Activated T-helper 2 cell treated with anti-CD3 and anti-CD28 coated beads, Interferon-gamma antibody, Interleukin-2, Interleukin-4, amounts not matched to agents 10 μg/mL and 5 μg/mL and 100 μg/mL, durations not matched to agents 14 hours and 24 hours and 36 hours (primary cell): ENCODE results near the gene ISCA1. TPM values are rescaled to one million over a fixed set of nuclear protein-coding genes. Genes with fewer than 3 reads are reported as not detected.
"Not testable (repeated sequence)": the region's sequence is repeated elsewhere in the genome, so short reads cannot be mapped to it uniquely, and the experiment has no call there.

Experiments used
- DNase-seq: peaks from one replicate; pipeline ENCODE4 v3.0.0; 2021; ENCODE audit warnings: low spot score
- H3K27ac Mint-ChIP-seq: one replicate; pipeline ENCODE4 v1.8.0; 2021; ENCODE audit warnings: mixed read lengths
- H3K27me3 Mint-ChIP-seq: one replicate; pipeline ENCODE4 v1.8.0; 2021; ENCODE audit warnings: low read depth, mixed read lengths
- H3K36me3 Mint-ChIP-seq: one replicate; pipeline ENCODE4 v1.8.0; 2021; ENCODE audit warnings: low read depth, mixed read lengths
- H3K4me1 Mint-ChIP-seq: one replicate; pipeline ENCODE4 v1.8.0; 2021; ENCODE audit warnings: low read depth, mixed read lengths
- H3K4me3 Mint-ChIP-seq: one replicate; pipeline ENCODE4 v1.8.0; 2021; ENCODE audit warnings: low read depth, mild to moderate bottlenecking, moderate library complexity, mixed read lengths
- H3K9me3 Mint-ChIP-seq: one replicate; pipeline ENCODE4 v1.8.0; 2021; ENCODE audit warnings: mixed read lengths
- intact Hi-C: fragments of 100-400 bp; cut with micrococcal nuclease; formaldehyde crosslinking; loops from one replicate; pipeline ENCODE4 v1.15.1; 2023
- total RNA-seq: library from RNA; stranded (reverse); gene quantifications from 2 replicates; pipeline ENCODE4 v1.2.3, GENCODE V29; 2022

The ISCA1 gene
- total RNA-seq, result 28.5 and 28.9 TPM in 2 replicates

DNA sequence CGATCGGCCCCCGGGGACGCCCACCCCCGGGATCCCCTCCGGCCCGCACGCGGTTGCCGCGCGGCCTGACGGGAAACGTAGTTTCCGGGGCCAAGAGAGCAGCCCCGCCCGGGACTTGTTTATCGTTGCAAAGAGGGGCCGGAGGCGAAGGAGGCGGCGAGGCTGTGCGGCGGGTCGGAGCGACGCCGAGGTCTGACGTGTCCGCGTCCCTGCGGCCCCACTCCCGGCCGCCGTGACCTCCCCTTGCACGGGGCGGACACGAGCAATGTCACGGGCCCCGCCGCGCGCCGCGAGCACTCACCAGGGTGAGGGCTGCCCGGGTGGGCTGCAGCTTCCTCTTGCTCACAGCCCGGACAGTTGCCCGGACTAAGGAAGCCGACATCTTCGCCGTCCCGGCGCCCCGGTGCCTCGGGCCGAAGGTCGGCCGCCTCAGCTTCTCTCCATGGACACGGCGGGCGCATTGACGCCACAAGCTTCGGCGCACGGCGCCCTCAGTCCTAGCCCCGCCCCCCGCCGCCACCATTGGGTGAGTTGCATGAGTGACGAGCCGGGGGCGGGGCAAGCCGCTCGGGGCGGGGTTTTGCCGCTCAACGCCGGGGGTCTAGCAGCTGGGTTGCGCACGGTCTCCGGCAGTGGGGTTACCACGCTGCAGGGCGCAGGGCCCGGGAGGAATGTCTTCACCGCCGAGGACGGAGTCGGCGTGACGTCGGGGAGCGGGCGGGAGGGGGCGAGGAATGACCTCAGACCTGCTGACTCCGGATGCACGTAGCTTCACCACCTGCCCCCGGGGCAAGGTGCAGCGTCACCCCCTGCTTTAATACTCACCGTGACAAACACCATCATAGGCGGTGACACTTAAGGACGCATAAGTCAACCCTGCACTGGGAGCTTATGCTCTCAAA is at the start of gene ISCA1:
Gene ISCA1, minus strand, starts transcription at position 462 of the 902 bp plus-strand sequence. Its CDS starts 80 bp downstream, at position 382.
- H3K9me3 Mint-ChIP-seq, result no peaks in the 10 kb centered on the region
- DNase-seq, result peak; percentile 92
- H3K27ac Mint-ChIP-seq, result peak within 1 kb of the TSS; percentile 99
- H3K4me1 Mint-ChIP-seq, result peaks cover 36% of the 10 kb centered on the region
- intact Hi-C loops, result loop anchor here (1.0 to 2.0 kb wide), 5 partner anchors 20 to 540 kb away; partner anchors contain the start of genes GOLM1, NAA35 and TUT7
- H3K27me3 Mint-ChIP-seq, result no peaks in the 10 kb centered on the region
- peaks cover 37% of the 10 kb centered on the region for H3K36me3 Mint-ChIP-seq
- peak within 1 kb of the TSS; percentile 95 for H3K4me3 Mint-ChIP-seq

DNA sequence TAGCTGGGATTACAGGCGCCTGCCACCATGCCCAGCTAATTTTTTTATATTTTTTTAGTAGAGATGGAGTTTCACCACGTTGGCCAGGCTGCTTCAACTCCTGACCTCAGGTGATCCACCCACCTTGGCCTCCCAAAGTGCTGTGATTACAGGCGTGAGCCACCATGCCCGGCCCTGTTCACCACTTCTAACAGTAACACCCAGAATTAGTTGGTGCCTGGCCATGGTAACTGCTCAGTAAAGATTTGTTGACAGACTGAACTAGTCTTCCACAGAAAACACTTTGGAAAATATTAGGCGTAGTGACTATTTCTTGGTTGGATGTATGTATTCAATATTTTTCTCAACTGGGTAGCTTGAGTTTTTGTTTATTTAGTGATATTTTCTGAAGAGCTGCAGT is 47.8 kb upstream of the ISCA1 start:
- Mint-ChIP-seq H3K4me1 (peaks cover 15% of the 10 kb centered on the region), H3K4me3 (no peak overlapping the region), H3K27me3 (no peaks in the 10 kb centered on the region), H3K27ac (no peak overlapping the region), H3K9me3 (peaks cover 6% of the 10 kb centered on the region), H3K36me3 (peaks cover 80% of the 10 kb centered on the region)
- no peak for DNase-seq
- intact Hi-C loops, result no loop called here

DNA sequence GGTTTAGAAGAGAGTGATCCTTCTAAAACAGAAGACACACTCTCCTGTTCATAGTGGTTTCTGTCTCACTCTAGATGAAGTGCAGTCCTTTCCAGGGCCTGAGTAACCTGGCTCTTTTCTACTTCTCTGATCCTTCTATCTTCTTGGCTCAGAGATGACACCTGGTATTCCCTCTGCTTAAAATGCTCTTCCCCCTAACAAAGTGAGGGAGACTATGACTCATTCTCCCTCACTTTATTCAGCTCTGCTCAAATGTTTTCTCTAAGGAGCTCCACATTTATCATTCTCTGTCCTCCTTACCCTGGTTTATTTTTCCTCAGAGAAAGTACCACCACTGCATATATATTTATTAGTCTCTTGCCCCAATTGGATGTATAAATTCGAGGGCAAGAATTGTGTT is 47.3 kb upstream of the ISCA1 start:
- Mint-ChIP-seq H3K4me1 (peaks cover 13% of the 10 kb centered on the region), H3K4me3 (no peak overlapping the region), H3K27ac (no peak overlapping the region), H3K27me3 (no peaks in the 10 kb centered on the region), H3K36me3 (peaks cover 80% of the 10 kb centered on the region), H3K9me3 (peaks cover 6% of the 10 kb centered on the region)
- DNase-seq, result no peak
- intact Hi-C loops, result no loop called here

DNA sequence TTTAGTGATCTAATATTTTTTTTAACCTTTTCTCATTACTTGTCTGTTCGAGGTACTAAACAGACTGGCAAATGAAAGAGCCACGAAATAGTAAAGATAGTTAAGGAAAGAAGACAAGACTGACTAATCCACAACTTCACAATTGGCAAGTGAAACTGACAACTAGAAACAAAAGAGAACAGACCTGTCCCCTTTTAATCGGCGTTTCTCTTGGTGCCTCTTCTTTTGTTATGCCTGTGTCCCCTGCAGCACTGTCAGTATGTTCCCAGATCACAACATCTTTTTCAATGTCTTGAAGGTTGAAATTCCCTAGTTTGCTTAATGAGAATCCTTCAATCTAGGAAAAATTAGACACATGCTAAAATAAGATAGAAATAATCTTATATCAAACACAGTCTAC is 45.8 kb upstream of the ISCA1 start:
- Mint-ChIP-seq H3K27me3 (no peaks in the 10 kb centered on the region), H3K4me3 (no peak overlapping the region), H3K27ac (no peak overlapping the region), H3K4me1 (peaks cover 14% of the 10 kb centered on the region), H3K9me3 (peaks cover 6% of the 10 kb centered on the region), H3K36me3 (peaks cover 80% of the 10 kb centered on the region)
- no peak for DNase-seq
- intact Hi-C loops, result no loop called here

DNA sequence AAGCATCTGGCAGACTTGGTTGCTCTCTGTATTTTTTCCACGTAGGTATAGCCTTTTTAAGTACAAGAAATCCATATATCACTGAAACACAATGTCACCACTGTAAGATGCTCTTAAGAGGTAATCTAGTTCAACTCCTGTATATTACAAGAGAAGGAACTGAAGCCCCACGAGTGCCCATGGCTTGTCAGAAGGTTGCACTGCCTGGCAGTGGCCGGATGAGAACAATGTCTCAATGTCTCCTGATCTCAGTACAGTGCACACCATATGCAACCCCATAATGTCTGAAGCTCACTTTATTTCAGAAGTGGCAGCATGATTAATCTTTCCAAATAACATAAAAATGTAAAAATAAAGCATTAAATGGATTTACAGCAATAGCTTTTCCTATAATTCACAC is 44.2 kb upstream of the ISCA1 start:
- intact Hi-C loops, result no loop called here
- H3K27ac Mint-ChIP-seq, result no peak overlapping the region
- H3K27me3 Mint-ChIP-seq, result no peaks in the 10 kb centered on the region
- no peaks in the 10 kb centered on the region for H3K9me3 Mint-ChIP-seq
- no peak for DNase-seq
- peaks cover 77% of the 10 kb centered on the region for H3K36me3 Mint-ChIP-seq
- H3K4me1 Mint-ChIP-seq, result peaks cover 9% of the 10 kb centered on the region
- no peak overlapping the region for H3K4me3 Mint-ChIP-seq

DNA sequence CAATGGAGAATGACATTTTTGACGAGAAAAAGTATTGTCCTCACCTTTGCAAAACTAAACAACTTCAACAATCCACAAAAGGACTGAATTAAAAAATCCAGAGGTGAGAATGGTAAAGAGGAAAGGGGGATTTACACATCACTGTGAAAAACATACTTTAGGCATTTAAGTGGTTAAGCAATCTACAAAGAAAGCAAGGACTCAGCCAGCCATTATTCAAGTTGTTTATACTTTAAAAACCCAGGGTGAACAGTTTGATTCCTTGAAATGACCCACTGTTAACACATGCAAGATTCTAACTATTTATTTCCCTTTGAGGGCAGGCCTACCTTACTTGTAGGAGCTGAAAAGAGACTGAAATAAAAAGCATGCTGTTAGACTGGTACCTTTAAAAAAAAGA is 42.6 kb upstream of the ISCA1 start:
- no peaks in the 10 kb centered on the region for H3K27me3 Mint-ChIP-seq

DNA sequence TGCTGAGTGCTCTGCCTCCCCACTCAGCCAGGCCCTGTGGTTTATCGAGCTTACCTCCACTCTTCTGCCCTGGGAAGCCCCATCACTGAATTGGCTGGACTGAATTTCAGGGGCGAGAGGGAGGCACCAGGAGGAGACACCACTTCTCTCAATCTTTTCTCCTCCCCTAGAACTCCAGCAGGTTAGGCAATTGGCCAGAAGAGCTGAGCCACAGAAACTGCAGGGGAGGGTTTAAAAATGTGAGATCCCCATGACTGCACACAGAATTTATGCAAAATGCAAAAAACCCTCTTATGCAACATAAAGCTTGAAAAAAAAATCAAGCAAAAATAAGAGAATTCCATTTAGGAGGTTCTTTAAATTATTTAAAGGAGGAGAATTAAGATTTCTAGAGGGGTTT is 42.0 kb upstream of the ISCA1 start:
- intact Hi-C loops, result no loop called here
- Mint-ChIP-seq H3K27ac (no peak overlapping the region), H3K36me3 (peaks cover 84% of the 10 kb centered on the region), H3K4me3 (no peak overlapping the region), H3K27me3 (no peaks in the 10 kb centered on the region), H3K4me1 (peaks cover 9% of the 10 kb centered on the region), H3K9me3 (no peaks in the 10 kb centered on the region)
- DNase-seq, result no peak

More for the DNA sequence above, 42.6 kb upstream of the ISCA1 start:
- no peak overlapping the region for H3K27ac Mint-ChIP-seq
- H3K4me3 Mint-ChIP-seq, result no peak overlapping the region
- no peaks in the 10 kb centered on the region for H3K9me3 Mint-ChIP-seq
- peaks cover 9% of the 10 kb centered on the region for H3K4me1 Mint-ChIP-seq
- DNase-seq, result no peak
- H3K36me3 Mint-ChIP-seq, result peaks cover 82% of the 10 kb centered on the region
- intact Hi-C loops, result no loop called here

DNA sequence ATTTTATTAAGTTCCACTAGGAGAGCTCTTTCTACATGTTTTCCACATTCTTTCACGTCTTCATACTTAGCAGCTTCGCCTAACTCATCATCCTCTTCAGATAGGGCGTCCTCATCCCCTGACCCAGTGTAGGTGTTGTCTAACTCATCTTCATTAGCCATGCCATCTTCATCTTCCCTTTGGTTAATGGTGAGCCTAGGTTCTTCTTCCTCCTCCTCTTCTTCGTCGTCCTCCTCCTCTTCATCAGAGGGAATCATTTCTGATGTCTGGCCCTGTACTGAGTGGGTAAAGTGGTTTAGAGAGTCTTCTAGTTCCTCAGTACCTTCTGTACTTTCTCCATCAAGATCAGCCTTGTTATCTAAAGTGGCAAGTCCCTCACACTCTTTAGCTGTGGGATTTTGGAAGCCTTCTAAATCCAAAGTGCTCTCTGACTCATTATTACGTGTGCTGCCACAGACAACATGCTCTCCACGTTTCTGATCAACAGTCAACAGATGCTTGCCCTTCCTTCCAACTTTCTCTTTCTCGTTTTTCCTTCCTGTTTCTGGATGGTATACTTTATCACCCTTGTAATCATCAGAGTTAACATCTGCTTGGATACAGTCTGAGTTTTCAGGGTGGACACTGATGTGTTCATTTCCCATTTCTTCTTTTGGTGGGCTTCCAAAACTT is 40.8 kb upstream of the ISCA1 start:
- Mint-ChIP-seq H3K4me3 (no peak overlapping the region), H3K36me3 (peaks cover 94% of the 10 kb centered on the region), H3K9me3 (no peaks in the 10 kb centered on the region), H3K4me1 (peaks cover 9% of the 10 kb centered on the region), H3K27ac (peak overlapping the region; percentile 10), H3K27me3 (no peaks in the 10 kb centered on the region)
- no peak for DNase-seq
- intact Hi-C loops, result no loop called here

DNA sequence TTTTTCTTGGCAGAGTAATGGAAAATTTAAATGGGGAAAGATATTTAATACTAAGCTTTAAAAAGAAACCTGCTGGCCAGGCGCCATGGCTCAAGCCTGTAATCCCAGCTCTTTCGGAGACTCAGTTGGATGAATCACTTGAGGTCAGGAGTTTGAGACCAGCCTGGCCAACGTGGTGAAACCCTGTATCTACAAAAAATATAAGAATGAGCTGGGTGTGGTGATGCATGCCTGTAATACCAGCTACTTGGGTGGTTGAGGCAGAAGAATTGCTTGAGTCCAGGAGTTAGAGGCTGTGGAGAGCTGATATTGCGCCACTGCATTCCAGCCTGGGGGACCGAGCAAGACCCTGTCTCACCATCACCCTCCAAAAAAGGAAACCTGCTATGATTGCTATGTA is 39.0 kb upstream of the ISCA1 start:
- peaks cover 92% of the 10 kb centered on the region for H3K36me3 Mint-ChIP-seq
- H3K4me3 Mint-ChIP-seq, result no peak overlapping the region
- no peaks in the 10 kb centered on the region for H3K9me3 Mint-ChIP-seq
- no peak overlapping the region for H3K27ac Mint-ChIP-seq
- no peaks in the 10 kb centered on the region for H3K27me3 Mint-ChIP-seq
- peaks cover 2% of the 10 kb centered on the region for H3K4me1 Mint-ChIP-seq
- DNase-seq, result no peak
- intact Hi-C loops, result no loop called here

DNA sequence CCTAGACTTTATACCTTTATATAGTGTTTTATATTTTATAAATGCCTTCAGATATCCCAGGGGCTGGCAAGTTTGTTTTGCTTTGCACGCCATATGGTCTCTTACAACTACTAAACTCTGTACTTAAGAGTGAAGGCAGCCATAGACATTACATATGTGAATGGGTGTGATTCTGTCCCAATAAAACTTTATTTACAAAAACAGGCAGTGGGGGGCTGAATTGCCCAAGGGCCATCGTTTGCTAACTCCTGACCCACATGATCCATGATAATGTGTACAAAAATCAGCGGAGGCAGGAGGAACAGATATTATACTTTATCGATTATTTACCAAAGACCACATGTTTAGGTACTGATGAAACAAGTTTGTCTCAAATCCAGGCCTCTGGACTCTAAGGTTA is 35.8 kb upstream of the ISCA1 start:
- Mint-ChIP-seq H3K9me3 (no peaks in the 10 kb centered on the region), H3K4me3 (no peak overlapping the region), H3K36me3 (peaks cover 92% of the 10 kb centered on the region), H3K4me1 (peaks cover 17% of the 10 kb centered on the region), H3K27ac (no peak overlapping the region), H3K27me3 (no peaks in the 10 kb centered on the region)
- no peak for DNase-seq
- intact Hi-C loops, result no loop called here

DNA sequence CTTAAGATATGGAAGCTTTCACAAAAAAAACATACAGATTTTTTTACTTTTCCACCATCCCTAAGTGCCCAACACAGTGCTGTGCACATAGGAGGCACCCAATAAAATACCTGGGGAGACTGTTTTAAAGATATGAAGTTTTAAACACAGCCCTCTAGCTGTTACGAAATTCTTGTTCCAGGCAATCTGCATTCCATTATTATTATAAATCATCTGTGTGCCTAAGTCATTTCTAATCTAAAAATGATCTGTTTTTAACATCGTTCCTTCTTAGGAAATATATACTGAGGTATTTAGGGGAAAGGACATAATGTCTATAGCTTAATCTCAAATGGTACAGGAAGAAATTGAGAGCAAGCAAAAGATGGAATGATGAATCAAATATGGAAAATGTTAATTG is 32.7 kb upstream of the ISCA1 start:
- Mint-ChIP-seq H3K9me3 (no peaks in the 10 kb centered on the region), H3K27me3 (no peaks in the 10 kb centered on the region), H3K36me3 (peaks cover 92% of the 10 kb centered on the region), H3K4me1 (peaks cover 19% of the 10 kb centered on the region), H3K27ac (no peak overlapping the region), H3K4me3 (no peak overlapping the region)
- DNase-seq, result no peak
- intact Hi-C loops, result no loop called here

DNA sequence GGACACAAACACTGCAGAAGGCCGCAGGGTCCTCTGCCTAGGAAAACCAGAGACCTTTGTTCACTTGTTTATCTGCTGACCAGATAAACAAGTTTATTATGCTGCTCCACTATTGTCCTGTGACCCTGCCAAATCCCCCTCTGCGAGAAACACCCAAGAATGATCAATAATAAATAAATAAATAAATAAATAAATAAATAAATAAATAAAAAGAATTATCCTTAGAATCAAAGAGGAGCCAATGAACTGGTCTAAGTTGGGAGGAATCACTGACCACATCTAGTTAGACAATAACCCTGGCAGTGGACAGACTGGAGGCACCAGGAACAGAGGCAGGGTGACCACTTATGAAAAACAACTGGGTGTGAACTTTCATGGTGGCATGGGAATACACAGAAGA is 30.6 kb upstream of the ISCA1 start:
- intact Hi-C loops, H3K27me3 Mint-ChIP-seq, H3K9me3 Mint-ChIP-seq, H3K27ac Mint-ChIP-seq, H3K4me3 Mint-ChIP-seq, DNase-seq: not testable (repeated sequence)
- peaks cover 19% of the 10 kb centered on the region for H3K4me1 Mint-ChIP-seq
- peaks cover 88% of the 10 kb centered on the region for H3K36me3 Mint-ChIP-seq

DNA sequence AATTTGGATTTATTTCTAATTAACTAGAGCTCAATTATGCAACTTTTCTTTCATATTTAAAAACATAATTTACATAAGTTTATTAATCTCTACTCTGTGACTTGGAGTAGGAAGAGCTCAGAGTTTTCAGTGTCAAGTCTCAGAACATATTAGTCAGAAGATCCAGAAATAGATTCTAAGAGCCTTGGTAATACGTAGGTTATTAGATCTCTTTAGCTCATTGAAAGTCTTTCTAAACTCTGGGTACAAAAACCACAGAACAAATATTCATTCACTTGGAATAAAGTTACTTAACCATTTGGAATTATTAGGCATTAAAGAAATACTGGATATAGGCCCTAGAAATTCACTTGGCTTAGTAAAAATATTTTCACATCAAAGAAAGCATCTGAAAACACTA is 26.3 kb upstream of the ISCA1 start:
- Mint-ChIP-seq H3K4me3 (no peak overlapping the region), H3K36me3 (peaks cover 88% of the 10 kb centered on the region)
- intact Hi-C loops, result no loop called here

More for the DNA sequence above, 26.3 kb upstream of the ISCA1 start:
- Mint-ChIP-seq H3K27me3 (no peaks in the 10 kb centered on the region), H3K27ac (no peak overlapping the region), H3K9me3 (no peaks in the 10 kb centered on the region), H3K4me1 (peaks cover 27% of the 10 kb centered on the region)
- no peak for DNase-seq
